ENCODE measurements around the gene OR2A5.

- TF ChIP-seq SMC3 (IDR thresholded peaks at IDR 0.05) (no peak), CTCF (IDR thresholded peaks at IDR 0.05) (no peak), POLR2A (IDR thresholded peaks at IDR 0.05; ENCODE audit: low read length) (no peak), ZNF302 (CRISPR knock-in tag; IDR thresholded peaks at IDR 0.05) (no peak)
Measured at GRCh38 chr7:144032985-144033709, 15.6 kb upstream of the OR2A5 start.

All from A549 (cell line).